Upper lobe of right lung (tissue), 1 donor: ENCODE results near the gene QSOX2. TPM values are rescaled to one million over a fixed set of nuclear protein-coding genes. Genes with fewer than 3 reads are reported as not detected.
A peak's percentile ranks its signal among the peaks of the same experiment; 100 is the strongest.

Experiments
- ATAC-seq: fragments of 200-7000 bp; cut with Tn5 transposase; one replicate; pipeline ENCODE4 v1.9.1; 2020; ENCODE audit warnings: mild to moderate bottlenecking, moderate library complexity
- DNase-seq: peaks from one replicate; pipeline ENCODE4 v3.0.0-alpha.2; 2020
- H3K27ac ChIP-seq: fragments of 200-600 bp; one replicate; pipeline ENCODE4 v1.8.0; 2022
- H3K27me3 ChIP-seq: fragments of 200-600 bp; one replicate; pipeline ENCODE4 v1.8.0; 2022; ENCODE audit warnings: mild to moderate bottlenecking
- H3K36me3 ChIP-seq: fragments of 200-600 bp; one replicate; pipeline ENCODE4 v1.8.0; 2022
- H3K4me1 ChIP-seq: fragments of 200-600 bp; one replicate; pipeline ENCODE4 v1.8.0; 2022
- H3K4me3 ChIP-seq: fragments of 200-600 bp; one replicate; pipeline ENCODE4 v1.8.0; 2022; ENCODE audit warnings: mild to moderate bottlenecking
- H3K9me3 ChIP-seq: fragments of 200-600 bp; one replicate; pipeline ENCODE4 v1.8.0; 2022
- CTCF ChIP-seq: fragments of 200-600 bp; IDR thresholded peaks from one replicate; pipeline ENCODE4 v1.8.0; 2022; ENCODE audit warnings: antibody characterized with exemption
- intact Hi-C: fragments of 100-400 bp; cut with DNase I; formaldehyde crosslinking; loops from one replicate; pipeline ENCODE4 v1.11.0; 2022
- total RNA-seq: library from RNA; stranded (reverse); fragmentation: NEBNext Ultra II Directional; extraction: Animal tissue kit (Norgen Biotek cat#: 25700); gene quantifications from one replicate; pipeline ENCODE4 v1.2.1, GENCODE V29; 2021
- donor health status: DM: no; HTN: yes; CAD: no; lungs with severe emphysema.

Gene QSOX2
- total RNA-seq, 1 donor from 2014 or later, result 13.1 TPM

- no peaks in the 10 kb centered on the region for H3K4me1 ChIP-seq
- ATAC-seq (peak; percentile 65), DNase-seq (no peak)
- no peaks in the 10 kb centered on the region for H3K9me3 ChIP-seq
- H3K4me3 ChIP-seq, result no peak overlapping the region
- intact Hi-C loops, result loop anchor here (10.0 kb wide), 1 partner anchor 115 kb away; no protein-coding TSS in a partner anchor
- no peaks in the 10 kb centered on the region for H3K36me3 ChIP-seq
- no peak overlapping the region for H3K27ac ChIP-seq
- peak; percentile 52 for TF ChIP-seq CTCF
- peaks cover 40% of the 10 kb centered on the region for H3K27me3 ChIP-seq
Measured at GRCh38 chr9:136170006-136170901, 75.4 kb downstream of the QSOX2 start.

GRCh38 chr9:136169495-136169894, 76.1 kb downstream of the QSOX2 start:
- intact Hi-C loops, result no loop called here
- Histone ChIP-seq H3K27ac (no peak overlapping the region), H3K36me3 (no peaks in the 10 kb centered on the region), H3K9me3 (no peaks in the 10 kb centered on the region), H3K27me3 (peaks cover 40% of the 10 kb centered on the region), H3K4me1 (no peaks in the 10 kb centered on the region), H3K4me3 (no peak overlapping the region)
- DNase-seq, result no peak
- ATAC-seq, result no peak
- TF ChIP-seq CTCF, result no peak

GRCh38 chr9:136163248-136163850, 82.3 kb downstream of the QSOX2 start:
- Histone ChIP-seq H3K4me1 (no peaks in the 10 kb centered on the region), H3K9me3 (no peaks in the 10 kb centered on the region), H3K27ac (no peak overlapping the region), H3K4me3 (no peak overlapping the region), H3K36me3 (no peaks in the 10 kb centered on the region), H3K27me3 (peaks cover 11% of the 10 kb centered on the region)
- intact Hi-C loops, result no loop called here
- ATAC-seq (no peak), DNase-seq (no peak)
- TF ChIP-seq CTCF, result no peak

GRCh38 chr9:136160995-136161610, 84.5 kb downstream of the QSOX2 start:
- Histone ChIP-seq H3K9me3 (no peaks in the 10 kb centered on the region), H3K27ac (no peak overlapping the region), H3K4me1 (no peaks in the 10 kb centered on the region), H3K36me3 (no peaks in the 10 kb centered on the region), H3K27me3 (peaks cover 28% of the 10 kb centered on the region), H3K4me3 (no peak overlapping the region)
- DNase-seq (no peak), ATAC-seq (no peak)
- no peak for TF ChIP-seq CTCF
- intact Hi-C loops, result no loop called here

GRCh38 chr9:136160381-136160841, 85.2 kb downstream of the QSOX2 start:
- ATAC-seq (no peak), DNase-seq (no peak)
- intact Hi-C loops, result no loop called here
- no peak overlapping the region for H3K27ac ChIP-seq
- H3K36me3 ChIP-seq, result no peaks in the 10 kb centered on the region
- no peaks in the 10 kb centered on the region for H3K9me3 ChIP-seq
- no peak for TF ChIP-seq CTCF
- H3K4me1 ChIP-seq, result no peaks in the 10 kb centered on the region
- peaks cover 30% of the 10 kb centered on the region for H3K27me3 ChIP-seq
- H3K4me3 ChIP-seq, result no peak overlapping the region
